ENCODE measurements around the gene MAPRE2. TPM values are rescaled to one million over a fixed set of nuclear protein-coding genes. Genes with fewer than 3 reads are reported as not detected.

The MAPRE2 gene
- total RNA-seq, 6 donors from 2014 or later = 21.2 to 35.5 (median 27.8) TPM

DNA sequence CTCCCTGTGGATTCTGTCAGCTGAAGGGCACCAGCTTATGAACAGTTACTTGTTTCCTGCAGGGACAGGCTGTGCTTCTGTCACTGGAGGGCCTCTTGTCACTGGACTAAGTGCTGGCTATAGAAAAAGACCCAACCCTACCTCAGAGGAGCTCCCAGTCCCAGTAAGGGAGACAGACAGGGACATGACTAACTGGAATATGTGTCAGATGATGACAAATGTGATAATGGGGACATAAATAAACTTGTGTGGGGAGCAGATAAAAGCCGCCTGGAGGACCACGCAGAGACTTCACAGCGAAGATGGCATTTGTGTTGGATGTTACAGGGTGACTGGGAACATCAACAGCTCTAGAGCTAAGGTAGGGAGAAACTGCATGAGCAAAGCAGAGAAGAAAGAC is 95.0 kb downstream of the MAPRE2 start:
- Histone ChIP-seq H3K9me3 (no peaks in the 10 kb centered on the region), H3K4me3 (no peak overlapping the region), H3K27ac (no peak overlapping the region), H3K36me3 (peaks cover 5 to 85% (median 34%) of the 10 kb centered on the region in 4 donors), H3K4me1 (peaks cover 0 to 11% (median 4%) of the 10 kb centered on the region in 4 donors), H3K27me3 (no peaks in the 10 kb centered on the region)
- 90 to 95% methylated on average over 3 of the region's 3 CpGs for WGBS, 2 donors
- ATAC-seq (ENCODE audit: low FRiP score in 2 of 2) = no peak
- TF ChIP-seq POLR2A (IDR thresholded peaks at IDR 0.05) = no peak
- TF ChIP-seq CTCF (IDR thresholded peaks at IDR 0.05) = no peak
- TF ChIP-seq POLR2AphosphoS5 (IDR thresholded peaks at IDR 0.05) = no peak
- no peak for TF ChIP-seq EP300 (IDR thresholded peaks at IDR 0.05)
- DNase-seq = no peak

GRCh38 chr18:35136885-35137284 is 95.7 kb downstream of the MAPRE2 start:
- TF ChIP-seq EP300 (IDR thresholded peaks at IDR 0.05) = no peak
- TF ChIP-seq CTCF (IDR thresholded peaks at IDR 0.05) = no peak
- TF ChIP-seq POLR2AphosphoS5 (IDR thresholded peaks at IDR 0.05) = no peak
- no peak for TF ChIP-seq POLR2A (IDR thresholded peaks at IDR 0.05)
- ATAC-seq (ENCODE audit: low FRiP score in 2 of 2) (no peak), DNase-seq (no peak)
- Histone ChIP-seq H3K4me1 (peaks cover 0 to 6% (median 1%) of the 10 kb centered on the region in 4 donors), H3K4me3 (no peak overlapping the region), H3K27ac (no peak overlapping the region), H3K9me3 (no peaks in the 10 kb centered on the region), H3K27me3 (no peaks in the 10 kb centered on the region), H3K36me3 (peaks cover 5 to 82% (median 34%) of the 10 kb centered on the region in 4 donors)
- WGBS, 2 donors = 90 to 95% methylated on average over 2 of the region's 2 CpGs

DNA sequence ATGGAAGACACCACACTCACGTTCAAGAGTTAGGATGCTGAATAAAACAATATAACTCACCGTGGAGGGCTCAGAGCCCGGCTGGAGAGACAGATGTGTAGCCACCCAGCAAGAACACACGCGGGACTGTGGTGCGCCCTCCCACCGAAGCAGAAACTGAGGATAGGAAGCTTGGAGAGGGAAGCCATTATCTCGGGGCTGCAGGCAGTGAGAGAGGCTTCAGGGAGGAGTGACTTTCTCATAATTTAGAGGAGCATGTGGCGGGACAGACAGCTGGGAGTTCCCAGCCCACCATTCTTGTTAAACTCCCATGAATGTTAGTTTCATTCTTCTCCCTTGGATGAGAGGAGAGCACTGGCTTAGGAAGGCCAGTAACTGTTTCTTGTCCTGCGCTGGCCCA is 96.4 kb downstream of the MAPRE2 start:
- 86 to 93% methylated on average over 10 of the region's 10 CpGs for WGBS, 2 donors
- H3K27me3 ChIP-seq = no peaks in the 10 kb centered on the region
- peaks cover 0 to 79% (median 29%) of the 10 kb centered on the region in 4 donors for H3K36me3 ChIP-seq
- H3K27ac ChIP-seq = no peak overlapping the region
- H3K4me3 ChIP-seq = no peak overlapping the region
- ATAC-seq (ENCODE audit: low FRiP score in 2 of 2) (no peak), DNase-seq (no peak)
- H3K4me1 ChIP-seq = peaks cover 0 to 2% (median 0%) of the 10 kb centered on the region in 4 donors
- H3K9me3 ChIP-seq = no peaks in the 10 kb centered on the region
- no peak for TF ChIP-seq EP300 (IDR thresholded peaks at IDR 0.05)
- TF ChIP-seq CTCF (IDR thresholded peaks at IDR 0.05) = no peak
- no peak for TF ChIP-seq POLR2A (IDR thresholded peaks at IDR 0.05)
- TF ChIP-seq POLR2AphosphoS5 (IDR thresholded peaks at IDR 0.05) = no peak

DNA sequence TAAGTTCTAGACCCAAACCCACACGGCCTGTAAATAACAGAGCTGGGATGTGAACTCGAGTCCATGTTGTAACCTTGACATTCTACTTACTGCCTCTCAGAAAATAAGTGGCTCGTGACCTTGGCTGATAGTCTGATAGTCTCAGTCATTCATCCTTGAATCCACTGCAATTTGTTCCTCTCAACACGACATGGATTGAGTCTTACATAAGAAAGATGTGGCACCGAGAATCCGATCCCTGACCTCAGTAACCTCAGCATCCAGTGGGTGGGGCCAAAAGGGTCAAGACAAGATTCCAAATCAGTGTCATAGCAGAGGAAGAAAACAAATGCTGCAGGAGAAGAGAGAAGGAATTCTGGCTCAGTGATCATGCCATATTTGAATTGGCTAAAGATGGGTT is 97.6 kb downstream of the MAPRE2 start:
- Histone ChIP-seq H3K4me1 (peaks cover 0 to 8% (median 0%) of the 10 kb centered on the region in 4 donors), H3K9me3 (no peaks in the 10 kb centered on the region), H3K36me3 (peaks cover 0 to 67% (median 20%) of the 10 kb centered on the region in 4 donors), H3K27ac (no peak overlapping the region), H3K4me3 (no peak overlapping the region), H3K27me3 (no peaks in the 10 kb centered on the region)
- ATAC-seq (ENCODE audit: low FRiP score in 2 of 2) = no peak
- 63 to 67% methylated on average over 6 of the region's 6 CpGs for WGBS, 2 donors
- TF ChIP-seq POLR2A (IDR thresholded peaks at IDR 0.05) (no peak), CTCF (IDR thresholded peaks at IDR 0.05) (no peak), EP300 (IDR thresholded peaks at IDR 0.05) (no peak), POLR2AphosphoS5 (IDR thresholded peaks at IDR 0.05) (no peak)
- no peak for DNase-seq

DNA sequence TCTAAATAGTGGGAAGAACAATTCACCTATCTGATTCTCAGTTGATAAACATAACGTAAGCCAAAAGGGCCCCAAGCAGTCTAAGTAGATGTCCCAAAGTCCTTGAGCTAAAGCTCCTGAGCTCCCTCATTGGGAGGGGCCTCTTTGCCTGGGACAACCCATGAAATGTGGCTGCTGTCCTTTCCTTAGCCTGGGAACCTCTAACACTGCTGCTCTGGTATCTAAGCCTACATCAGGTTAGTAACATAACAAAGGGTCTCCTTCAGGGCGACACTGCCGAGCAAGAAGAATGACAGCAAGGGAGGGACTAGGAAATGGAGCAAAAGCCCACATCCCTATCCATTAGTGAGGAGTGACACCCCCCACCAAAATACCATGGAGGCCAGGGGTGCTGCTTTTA is 98.3 kb downstream of the MAPRE2 start:
- H3K27me3 ChIP-seq = no peaks in the 10 kb centered on the region
- H3K36me3 ChIP-seq = peaks cover 0 to 60% (median 16%) of the 10 kb centered on the region in 4 donors
- ATAC-seq (ENCODE audit: low FRiP score in 2 of 2) (no peak), DNase-seq (no peak)
- 73 to 93% methylated on average over 3 of the region's 3 CpGs for WGBS, 2 donors
- no peak for TF ChIP-seq POLR2AphosphoS5 (IDR thresholded peaks at IDR 0.05)
- no peak for TF ChIP-seq EP300 (IDR thresholded peaks at IDR 0.05)
- no peak for TF ChIP-seq POLR2A (IDR thresholded peaks at IDR 0.05)
- TF ChIP-seq CTCF (IDR thresholded peaks at IDR 0.05) = no peak
- peaks cover 0 to 8% (median 0%) of the 10 kb centered on the region in 4 donors for H3K4me1 ChIP-seq
- H3K4me3 ChIP-seq = no peak overlapping the region
- no peak overlapping the region for H3K27ac ChIP-seq
- H3K9me3 ChIP-seq = no peaks in the 10 kb centered on the region

Measured in upper lobe of left lung (tissue), 6 donors.